HG02870 (cell line): ENCODE results near the gene REEP6.

Experiments used
- ATAC-seq: cut with Tn5 transposase; IDR thresholded peaks from one replicate; pipeline ENCODE4 v1.9.1; 2021; ENCODE audit warnings: mild to moderate bottlenecking, moderate library complexity; ENCODE audit not compliant: unreplicated experiment

REEP6 gene

GRCh38 chr19:1540365-1540925 is 49.5 kb downstream of the REEP6 start:
- ATAC-seq, result no peak
